ENCODE results near the gene ADCY5. TPM values are rescaled to one million over a fixed set of nuclear protein-coding genes. Genes with fewer than 3 reads are reported as not detected.
A peak's percentile ranks its signal among the peaks of the same experiment; 100 is the strongest.

ADCY5 gene
- total RNA-seq, 1 experiment from 2014 or later: not detected

DNA sequence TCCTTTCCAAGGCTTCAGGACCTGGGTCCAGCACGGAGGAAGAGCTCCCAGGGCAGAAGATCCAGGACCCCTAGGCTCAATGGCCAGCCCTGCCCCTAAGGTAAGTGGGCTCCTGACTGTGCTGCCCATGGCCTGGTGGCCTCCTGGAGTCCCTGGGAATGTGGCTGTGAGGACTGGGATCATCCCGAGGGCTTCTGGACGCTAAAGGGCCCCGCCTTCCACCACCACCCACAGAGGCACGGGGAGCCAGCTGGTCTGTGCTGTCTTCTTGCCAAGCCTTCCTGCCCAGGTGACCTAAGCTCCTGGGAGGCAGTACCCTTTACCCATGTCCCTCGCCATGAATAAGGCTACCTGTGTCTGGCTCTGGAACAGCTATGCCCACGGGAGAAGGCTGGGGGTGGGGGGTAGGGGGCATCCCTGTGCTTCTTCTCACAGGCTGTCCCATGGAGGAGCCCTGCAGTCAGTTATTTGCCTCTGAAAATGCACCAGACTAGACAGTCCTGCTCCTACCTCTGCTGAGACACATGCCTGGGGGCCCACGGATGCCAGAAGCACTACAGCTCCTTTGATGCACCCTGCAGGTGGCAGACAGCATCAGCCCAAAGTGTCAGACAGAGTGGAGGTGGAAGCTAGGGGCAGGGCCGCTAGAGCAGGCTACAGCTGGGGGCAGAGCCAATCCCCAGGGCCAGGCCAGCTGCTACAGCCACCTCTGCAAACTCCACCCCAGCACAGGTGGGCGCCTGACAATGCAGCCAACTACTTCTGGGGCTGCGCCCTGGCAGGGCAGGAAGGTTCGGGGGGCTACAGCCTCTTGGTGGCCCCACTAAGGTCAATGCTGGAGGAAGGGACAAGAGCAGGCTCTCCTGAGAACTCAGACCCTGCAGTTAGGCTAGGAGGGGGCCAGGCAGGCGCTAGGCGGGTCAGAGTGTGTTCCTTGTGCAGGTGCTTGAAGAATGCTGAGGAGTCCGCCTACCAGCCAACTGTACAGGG lies 156.3 kb downstream of the ADCY5 start:
- no peak for DNase-seq (ENCODE audit: extremely low read depth, low read depth)

- no peak for DNase-seq (ENCODE audit: extremely low read depth, low read depth)
These were observed 157.5 kb downstream of the ADCY5 start for GRCh38 chr3:123291404-123291803.

GRCh38 chr3:123290962-123291361 lies 157.9 kb downstream of the ADCY5 start:
- no peak for DNase-seq (ENCODE audit: extremely low read depth, low read depth)

GRCh38 chr3:123290107-123290930 lies 158.6 kb downstream of the ADCY5 start:
- DNase-seq (ENCODE audit: extremely low read depth, low read depth): no peak

DNA sequence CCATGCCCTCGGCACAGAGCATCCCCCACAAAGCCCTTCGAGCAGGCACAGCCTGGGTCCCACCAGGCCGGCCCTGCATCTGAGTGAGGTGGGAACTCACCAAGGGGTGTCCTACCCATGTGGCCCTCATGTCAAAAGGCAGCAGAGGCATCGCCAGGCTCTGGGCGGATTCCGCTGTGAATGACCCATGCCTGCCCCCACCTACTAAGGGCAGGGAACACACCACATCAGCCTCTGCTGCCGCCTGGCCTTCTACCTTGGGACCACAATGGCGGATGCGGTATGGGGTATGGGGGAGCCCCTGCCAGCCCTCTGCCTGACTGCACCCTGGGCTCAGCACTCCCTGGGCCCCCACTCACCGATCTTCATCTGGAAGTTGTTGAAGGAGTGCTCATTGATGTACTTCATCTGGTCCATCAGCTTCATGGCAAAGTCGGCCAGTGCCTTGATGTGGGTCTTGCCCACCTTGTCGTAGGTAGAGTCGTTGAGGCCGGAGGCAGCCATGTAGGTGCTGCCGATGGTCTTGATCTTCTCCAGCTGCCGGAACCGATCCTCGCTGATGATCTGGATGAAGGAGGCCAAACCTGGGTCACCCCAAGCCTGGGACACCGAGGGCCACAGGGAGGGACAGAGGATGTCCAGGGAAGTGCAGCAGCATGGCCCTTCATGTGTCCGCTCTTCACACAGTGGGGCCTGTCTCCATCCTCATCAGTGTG lies 159.3 kb downstream of the ADCY5 start:
- no peak for DNase-seq (ENCODE audit: extremely low read depth, low read depth)

- DNase-seq (ENCODE audit: extremely low read depth, low read depth): no peak
These were observed 161.0 kb downstream of the ADCY5 start for GRCh38 chr3:123287962-123288302.

GRCh38 chr3:123287051-123287961 lies 161.6 kb downstream of the ADCY5 start:
- DNase-seq (ENCODE audit: extremely low read depth, low read depth): no peak

GRCh38 chr3:123286308-123287023 lies 162.4 kb downstream of the ADCY5 start:
- DNase-seq (ENCODE audit: extremely low read depth, low read depth): peak; percentile 65

DNA sequence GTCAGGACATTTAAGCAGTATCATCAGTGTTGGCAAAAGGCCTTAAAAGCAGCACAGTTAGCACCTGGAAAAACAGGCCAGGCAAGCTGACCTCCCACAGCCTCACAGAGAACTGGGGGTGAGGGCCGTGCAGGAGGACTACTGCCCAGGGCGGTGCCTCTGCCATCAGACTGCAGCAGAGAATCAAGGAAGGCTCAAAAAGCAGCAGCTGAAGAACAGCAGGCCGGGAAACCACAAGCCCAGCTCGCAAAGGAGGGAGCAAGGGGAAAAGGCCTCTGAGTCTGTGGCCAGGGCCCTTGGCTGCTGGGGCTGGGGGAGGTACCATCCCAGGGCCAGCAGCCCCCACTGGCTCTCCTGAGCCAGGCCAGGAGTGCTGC lies 163.0 kb downstream of the ADCY5 start:
- DNase-seq (ENCODE audit: extremely low read depth, low read depth): no peak

DNA sequence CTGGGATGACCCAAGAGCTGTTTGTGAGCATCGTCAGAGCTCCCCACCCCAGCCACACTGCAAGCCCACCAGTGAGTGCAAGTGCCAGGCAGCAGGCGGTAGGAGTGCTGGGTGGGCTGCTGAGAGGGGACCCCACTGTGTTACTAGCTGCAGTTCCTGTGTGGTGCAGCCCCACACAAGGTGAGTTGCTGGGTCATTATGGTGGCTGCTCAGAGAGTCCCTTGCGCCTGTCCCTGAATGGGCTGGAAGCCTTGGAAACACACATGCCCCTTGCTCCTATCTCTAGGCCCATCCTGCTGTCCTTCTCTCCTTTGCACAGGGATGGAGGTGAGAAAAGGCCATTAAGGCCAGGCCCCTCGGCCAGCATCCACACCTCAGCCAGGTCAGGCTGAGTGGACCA lies 163.4 kb downstream of the ADCY5 start:
- no peak for DNase-seq (ENCODE audit: extremely low read depth, low read depth)

GRCh38 chr3:123285066-123285465 lies 163.8 kb downstream of the ADCY5 start:
- DNase-seq (ENCODE audit: extremely low read depth, low read depth): no peak

GRCh38 chr3:123284399-123285010 lies 164.4 kb downstream of the ADCY5 start:
- no peak for DNase-seq (ENCODE audit: extremely low read depth, low read depth)

DNA sequence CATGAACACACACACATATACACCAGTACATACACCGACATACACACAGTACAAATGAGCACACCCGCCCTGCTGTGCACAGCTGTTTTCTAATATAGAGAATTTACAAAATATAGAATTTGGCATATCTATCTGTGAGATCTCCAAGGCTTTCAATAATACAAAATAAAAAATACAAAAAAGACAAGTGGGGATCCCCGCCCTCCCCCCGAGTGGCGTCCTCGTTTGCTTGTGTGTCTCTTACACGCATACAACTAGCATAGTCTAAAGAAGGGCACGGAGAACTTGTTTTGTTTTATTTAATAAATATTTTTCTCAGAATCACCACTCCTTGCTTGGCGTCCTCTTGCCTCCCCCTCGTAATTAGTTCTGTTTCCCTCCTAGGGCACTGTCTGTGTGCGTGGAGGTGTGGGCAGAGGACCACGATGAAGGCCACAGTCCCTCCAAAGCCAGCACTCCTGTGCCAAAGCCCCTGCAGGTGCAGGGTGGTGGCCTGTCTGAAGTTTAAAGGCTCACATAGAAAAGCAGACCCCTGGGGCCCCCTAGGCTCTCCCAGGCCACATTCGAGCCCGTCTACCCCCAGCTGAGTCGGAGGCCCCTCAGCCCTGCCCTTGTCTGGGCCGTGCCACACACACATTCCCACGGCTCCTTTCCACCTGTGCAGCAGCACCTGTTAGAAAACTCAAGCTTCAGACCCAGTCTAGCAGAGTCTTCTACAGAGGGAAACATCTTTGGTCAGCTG lies 165.1 kb downstream of the ADCY5 start:
- no peak for DNase-seq (ENCODE audit: extremely low read depth, low read depth)

GRCh38 chr3:123283074-123283473 lies 165.8 kb downstream of the ADCY5 start:
- no peak for DNase-seq (ENCODE audit: extremely low read depth, low read depth)

- DNase-seq (ENCODE audit: extremely low read depth, low read depth): no peak
These were observed 166.4 kb downstream of the ADCY5 start for GRCh38 chr3:123282461-123282860.

DNA sequence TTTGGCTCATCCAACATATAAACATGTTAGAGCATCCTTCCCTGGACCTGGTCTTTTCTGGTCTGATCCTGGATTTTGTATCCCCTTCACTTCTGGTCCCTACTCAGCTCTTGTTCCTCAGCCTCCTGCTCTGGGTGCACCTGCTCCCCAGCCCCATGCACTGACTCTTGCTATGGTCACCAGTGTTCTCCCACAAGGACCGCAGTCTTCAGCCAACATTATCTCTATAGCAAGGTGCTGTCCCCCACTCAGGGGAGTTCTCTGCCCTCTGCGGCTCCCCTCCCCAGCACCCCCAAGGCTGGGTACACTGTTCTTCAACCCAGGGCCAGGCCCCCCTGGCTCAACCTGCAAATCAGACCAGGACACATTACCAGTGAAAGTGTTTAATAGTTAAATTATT lies 167.0 kb downstream of the ADCY5 start:
- DNase-seq (ENCODE audit: extremely low read depth, low read depth): no peak

DNA sequence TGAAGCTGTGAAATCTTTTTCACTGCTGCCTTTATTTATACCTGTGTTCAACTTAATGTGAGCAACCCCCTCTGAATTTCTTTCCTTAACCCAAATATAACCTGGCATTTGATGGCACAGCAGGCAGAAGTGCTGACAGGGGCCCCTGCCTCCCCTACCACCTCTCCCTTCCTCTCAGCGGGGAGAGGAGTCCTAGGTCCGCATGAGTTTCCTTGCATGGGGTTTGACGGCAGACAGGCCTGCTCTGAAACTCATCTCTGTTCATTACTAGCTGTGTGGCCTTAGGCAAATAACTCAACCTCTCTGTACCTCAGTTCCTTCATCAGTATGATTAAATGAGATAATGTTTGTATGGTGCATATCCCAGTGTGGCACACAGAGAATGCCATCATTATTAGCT lies 167.5 kb downstream of the ADCY5 start:
- no peak for DNase-seq (ENCODE audit: extremely low read depth, low read depth)

DNA sequence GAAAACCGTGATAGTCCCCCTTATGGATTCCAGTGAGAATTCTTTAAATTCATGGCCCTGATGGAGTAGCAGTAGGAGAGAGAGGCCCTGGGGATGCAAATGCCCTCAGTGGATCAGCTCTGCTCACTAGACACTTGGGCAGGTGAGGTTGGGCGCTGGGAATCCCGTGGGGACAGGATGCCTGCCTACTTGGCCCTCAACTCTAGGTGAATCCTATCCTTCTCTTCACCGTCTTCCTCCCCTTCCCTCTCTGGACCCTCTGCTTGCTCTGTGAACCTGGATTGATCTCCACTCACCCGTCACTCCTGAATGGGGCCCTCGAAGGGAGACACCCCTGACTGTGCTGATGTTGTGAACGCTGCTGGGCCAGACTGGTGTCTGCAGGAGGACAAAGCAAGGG lies 169.8 kb downstream of the ADCY5 start:
- no peak for DNase-seq (ENCODE audit: extremely low read depth, low read depth)

Data from NCI-H460 (cell line).